Suprapubic skin (tissue), 3 donors: ENCODE measurements around the gene AKAP13.

Experiments
- POLR2A ChIP-seq, 2 donors: fragments of 450-650 bp; IDR thresholded peaks; one replicate each; pipeline ENCODE4 v1.6.1; 2017; ENCODE audit warnings: antibody characterized with exemption in 2 of 2, mild to moderate bottlenecking in 2 of 2, moderate library complexity in 2 of 2
- TF ChIP-seq, protein P1 (sequence below), 2 donors: fragments of 200-600 bp in 1 of 2; fragments of 450-650 bp in 1 of 2; sonication (generic) in 1 of 2; IDR thresholded peaks; one replicate each; pipeline ENCODE4 v1.5.1; 2016 to 2019; ENCODE audit warnings: antibody characterized with exemption in 2 of 2, mild to moderate bottlenecking in 1 of 2, moderate library complexity in 1 of 2

DNA sequence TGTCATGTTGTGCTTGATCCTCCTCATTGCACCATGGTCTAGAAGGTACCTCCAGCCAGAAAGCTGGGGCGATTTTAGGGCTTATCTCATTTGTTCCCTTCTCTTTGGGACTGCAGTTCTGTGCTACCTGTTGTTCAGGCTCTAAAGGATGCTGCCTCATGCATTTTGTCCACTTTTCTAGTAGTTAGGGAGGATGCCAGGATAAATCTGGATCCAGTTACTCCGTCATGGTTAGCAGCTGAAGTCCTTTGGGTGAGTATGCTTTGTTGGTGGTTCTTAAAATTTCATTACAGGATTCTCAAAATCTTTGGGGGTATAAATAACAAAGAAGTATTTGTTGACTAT is 8.9 kb downstream of the AKAP13 start:
- TF ChIP-seq, protein P1, sequence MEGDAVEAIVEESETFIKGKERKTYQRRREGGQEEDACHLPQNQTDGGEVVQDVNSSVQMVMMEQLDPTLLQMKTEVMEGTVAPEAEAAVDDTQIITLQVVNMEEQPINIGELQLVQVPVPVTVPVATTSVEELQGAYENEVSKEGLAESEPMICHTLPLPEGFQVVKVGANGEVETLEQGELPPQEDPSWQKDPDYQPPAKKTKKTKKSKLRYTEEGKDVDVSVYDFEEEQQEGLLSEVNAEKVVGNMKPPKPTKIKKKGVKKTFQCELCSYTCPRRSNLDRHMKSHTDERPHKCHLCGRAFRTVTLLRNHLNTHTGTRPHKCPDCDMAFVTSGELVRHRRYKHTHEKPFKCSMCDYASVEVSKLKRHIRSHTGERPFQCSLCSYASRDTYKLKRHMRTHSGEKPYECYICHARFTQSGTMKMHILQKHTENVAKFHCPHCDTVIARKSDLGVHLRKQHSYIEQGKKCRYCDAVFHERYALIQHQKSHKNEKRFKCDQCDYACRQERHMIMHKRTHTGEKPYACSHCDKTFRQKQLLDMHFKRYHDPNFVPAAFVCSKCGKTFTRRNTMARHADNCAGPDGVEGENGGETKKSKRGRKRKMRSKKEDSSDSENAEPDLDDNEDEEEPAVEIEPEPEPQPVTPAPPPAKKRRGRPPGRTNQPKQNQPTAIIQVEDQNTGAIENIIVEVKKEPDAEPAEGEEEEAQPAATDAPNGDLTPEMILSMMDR (IDR thresholded peaks at IDR 0.05), result no peak
- no peak for TF ChIP-seq POLR2A (IDR thresholded peaks at IDR 0.05)
